Measurements from ENCODE around the gene RBBP8NL.

GRCh38 chr20:62381842-62382241 lies 45.5 kb downstream of the RBBP8NL start:
- TF ChIP-seq, protein P1, sequence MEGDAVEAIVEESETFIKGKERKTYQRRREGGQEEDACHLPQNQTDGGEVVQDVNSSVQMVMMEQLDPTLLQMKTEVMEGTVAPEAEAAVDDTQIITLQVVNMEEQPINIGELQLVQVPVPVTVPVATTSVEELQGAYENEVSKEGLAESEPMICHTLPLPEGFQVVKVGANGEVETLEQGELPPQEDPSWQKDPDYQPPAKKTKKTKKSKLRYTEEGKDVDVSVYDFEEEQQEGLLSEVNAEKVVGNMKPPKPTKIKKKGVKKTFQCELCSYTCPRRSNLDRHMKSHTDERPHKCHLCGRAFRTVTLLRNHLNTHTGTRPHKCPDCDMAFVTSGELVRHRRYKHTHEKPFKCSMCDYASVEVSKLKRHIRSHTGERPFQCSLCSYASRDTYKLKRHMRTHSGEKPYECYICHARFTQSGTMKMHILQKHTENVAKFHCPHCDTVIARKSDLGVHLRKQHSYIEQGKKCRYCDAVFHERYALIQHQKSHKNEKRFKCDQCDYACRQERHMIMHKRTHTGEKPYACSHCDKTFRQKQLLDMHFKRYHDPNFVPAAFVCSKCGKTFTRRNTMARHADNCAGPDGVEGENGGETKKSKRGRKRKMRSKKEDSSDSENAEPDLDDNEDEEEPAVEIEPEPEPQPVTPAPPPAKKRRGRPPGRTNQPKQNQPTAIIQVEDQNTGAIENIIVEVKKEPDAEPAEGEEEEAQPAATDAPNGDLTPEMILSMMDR (conservative IDR thresholded peaks at IDR 0.05; ENCODE audit: low read depth, low read length), result no peak
- TF ChIP-seq EZH2 (IDR thresholded peaks at IDR 0.05; ENCODE audit: borderline replicate concordance, low read depth, low read length, poor library complexity, severe bottlenecking), result no peak
